ENCODE results near the gene WDR77. TPM values are rescaled to one million over a fixed set of nuclear protein-coding genes. Genes with fewer than 3 reads are reported as not detected.

Gene WDR77
- total and polyA plus RNA-seq, 3 donors from 2014 or later: 32.6 to 33.8 (median 33.7) TPM

GRCh38 chr1:111489604-111490003 is 40.5 kb upstream of the WDR77 start:
- no peaks in the 10 kb centered on the region for H3K36me3 ChIP-seq (ENCODE audit: low read depth, missing control alignments)
- no peaks in the 10 kb centered on the region for H3K4me1 ChIP-seq
- peak overlapping the region in 1 of 2 donors; percentile 38 for H3K27ac ChIP-seq
- DNase-seq: peak; percentile 35
- intact Hi-C loops (cut with DNase I; ENCODE audit: low total_unique reads): loop anchor here (10.0 kb wide), 1 partner anchor 265 kb away; the partner anchor contains the start of gene DDX20
- no peak for TF ChIP-seq POLR2A (IDR thresholded peaks at IDR 0.05)
- TF ChIP-seq, protein P1, sequence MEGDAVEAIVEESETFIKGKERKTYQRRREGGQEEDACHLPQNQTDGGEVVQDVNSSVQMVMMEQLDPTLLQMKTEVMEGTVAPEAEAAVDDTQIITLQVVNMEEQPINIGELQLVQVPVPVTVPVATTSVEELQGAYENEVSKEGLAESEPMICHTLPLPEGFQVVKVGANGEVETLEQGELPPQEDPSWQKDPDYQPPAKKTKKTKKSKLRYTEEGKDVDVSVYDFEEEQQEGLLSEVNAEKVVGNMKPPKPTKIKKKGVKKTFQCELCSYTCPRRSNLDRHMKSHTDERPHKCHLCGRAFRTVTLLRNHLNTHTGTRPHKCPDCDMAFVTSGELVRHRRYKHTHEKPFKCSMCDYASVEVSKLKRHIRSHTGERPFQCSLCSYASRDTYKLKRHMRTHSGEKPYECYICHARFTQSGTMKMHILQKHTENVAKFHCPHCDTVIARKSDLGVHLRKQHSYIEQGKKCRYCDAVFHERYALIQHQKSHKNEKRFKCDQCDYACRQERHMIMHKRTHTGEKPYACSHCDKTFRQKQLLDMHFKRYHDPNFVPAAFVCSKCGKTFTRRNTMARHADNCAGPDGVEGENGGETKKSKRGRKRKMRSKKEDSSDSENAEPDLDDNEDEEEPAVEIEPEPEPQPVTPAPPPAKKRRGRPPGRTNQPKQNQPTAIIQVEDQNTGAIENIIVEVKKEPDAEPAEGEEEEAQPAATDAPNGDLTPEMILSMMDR (IDR thresholded peaks at IDR 0.05): no peak
- WGBS, 2 donors: 72 to 79% methylated on average over 4 of the region's 4 CpGs
- no peaks in the 10 kb centered on the region for H3K9me3 ChIP-seq
- no peaks in the 10 kb centered on the region for H3K27me3 ChIP-seq
- no peak overlapping the region for H3K4me3 ChIP-seq

- TF ChIP-seq, protein P1 (IDR thresholded peaks at IDR 0.05): no peak
- TF ChIP-seq POLR2A (IDR thresholded peaks at IDR 0.05): no peak
- WGBS, 2 donors: 93 to 99% methylated on average over 9 of the region's 9 CpGs
- DNase-seq: no peak
- H3K4me3 ChIP-seq: no peak overlapping the region
- no peaks in the 10 kb centered on the region for H3K9me3 ChIP-seq
- intact Hi-C loops (cut with DNase I; ENCODE audit: low total_unique reads): loop anchor here (10.0 kb wide), 1 partner anchor 266 kb away; the partner anchor contains the start of gene DDX20
- H3K27me3 ChIP-seq: no peaks in the 10 kb centered on the region
- H3K36me3 ChIP-seq (ENCODE audit: low read depth, missing control alignments): no peaks in the 10 kb centered on the region
- no peaks in the 10 kb centered on the region for H3K4me1 ChIP-seq
- no peak overlapping the region for H3K27ac ChIP-seq
Observed at GRCh38 chr1:111488669-111489068, 39.6 kb upstream of the WDR77 start.

DNA sequence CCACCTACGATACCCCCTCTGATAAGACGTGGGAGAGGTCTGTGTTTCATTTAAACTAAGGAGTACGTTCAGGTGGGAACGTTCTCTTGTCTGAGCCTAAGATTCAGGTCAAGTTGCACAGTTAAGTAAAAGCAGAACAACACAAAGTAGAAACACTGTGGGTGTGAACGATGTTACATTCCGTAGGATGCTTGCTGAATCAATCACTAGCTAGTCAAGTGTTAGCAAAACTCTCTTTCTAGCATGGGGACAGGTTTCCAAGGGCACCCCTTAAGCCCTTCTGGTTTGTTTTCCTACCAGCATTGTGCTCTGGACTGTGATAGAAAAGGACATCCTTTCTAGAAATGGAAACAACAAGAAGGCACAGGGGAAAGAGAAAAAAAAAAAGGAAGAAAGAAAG is 38.1 kb upstream of the WDR77 start:
- Histone ChIP-seq H3K4me1 (no peaks in the 10 kb centered on the region), H3K9me3 (no peaks in the 10 kb centered on the region), H3K27me3 (no peaks in the 10 kb centered on the region), H3K4me3 (no peak overlapping the region), H3K36me3 (ENCODE audit: low read depth, missing control alignments) (no peaks in the 10 kb centered on the region), H3K27ac (no peak overlapping the region)
- WGBS, 2 donors: 90% methylated on average over 6 of the region's 6 CpGs
- intact Hi-C loops (cut with DNase I; ENCODE audit: low total_unique reads): loop anchor here (10.0 kb wide), 1 partner anchor 268 kb away; the partner anchor contains the start of gene DDX20
- no peak for TF ChIP-seq POLR2A (IDR thresholded peaks at IDR 0.05)
- TF ChIP-seq, protein P1 (IDR thresholded peaks at IDR 0.05): no peak
- DNase-seq: no peak

GRCh38 chr1:111486431-111486830 is 37.4 kb upstream of the WDR77 start:
- peaks cover 7% of the 10 kb centered on the region for H3K4me1 ChIP-seq
- H3K4me3 ChIP-seq: no peak overlapping the region
- intact Hi-C loops (cut with DNase I; ENCODE audit: low total_unique reads): loop anchor here (10.0 kb wide), 1 partner anchor 268 kb away; the partner anchor contains the start of gene DDX20
- H3K27ac ChIP-seq: no peak overlapping the region
- no peaks in the 10 kb centered on the region for H3K27me3 ChIP-seq
- WGBS, 2 donors: 93 to 95% methylated on average over 5 to 7 of the region's 7 CpGs
- no peaks in the 10 kb centered on the region for H3K36me3 ChIP-seq (ENCODE audit: low read depth, missing control alignments)
- H3K9me3 ChIP-seq: no peaks in the 10 kb centered on the region
- no peak for TF ChIP-seq POLR2A (IDR thresholded peaks at IDR 0.05)
- TF ChIP-seq, protein P1 (IDR thresholded peaks at IDR 0.05): no peak
- no peak for DNase-seq

GRCh38 chr1:111484391-111485026 is 35.5 kb upstream of the WDR77 start:
- TF ChIP-seq, protein P1 (IDR thresholded peaks at IDR 0.05): no peak
- TF ChIP-seq POLR2A (IDR thresholded peaks at IDR 0.05): no peak
- no peak overlapping the region for H3K27ac ChIP-seq
- H3K27me3 ChIP-seq: no peaks in the 10 kb centered on the region
- H3K36me3 ChIP-seq (ENCODE audit: low read depth, missing control alignments): no peaks in the 10 kb centered on the region
- intact Hi-C loops (cut with DNase I; ENCODE audit: low total_unique reads): loop anchor here (10.0 kb wide), 1 partner anchor 270 kb away; the partner anchor contains the start of gene DDX20
- no peaks in the 10 kb centered on the region for H3K9me3 ChIP-seq
- DNase-seq: no peak
- peaks cover 7% of the 10 kb centered on the region for H3K4me1 ChIP-seq
- H3K4me3 ChIP-seq: no peak overlapping the region

All from testis (tissue), 3 donors.